Putamen (tissue), 1 donor: ENCODE measurements around the gene TCF25.
A peak's percentile ranks its signal among the peaks of the same experiment; 100 is the strongest.
"Not testable (repeated sequence)": the region's sequence is repeated elsewhere in the genome, so short reads cannot be mapped to it uniquely, and the experiment has no call there.

Experiments
- DNase-seq: peaks from one replicate; pipeline ENCODE4 v3.0.0-alpha.2; 2016; ENCODE audit warnings: low spot score

The TCF25 gene

DNA sequence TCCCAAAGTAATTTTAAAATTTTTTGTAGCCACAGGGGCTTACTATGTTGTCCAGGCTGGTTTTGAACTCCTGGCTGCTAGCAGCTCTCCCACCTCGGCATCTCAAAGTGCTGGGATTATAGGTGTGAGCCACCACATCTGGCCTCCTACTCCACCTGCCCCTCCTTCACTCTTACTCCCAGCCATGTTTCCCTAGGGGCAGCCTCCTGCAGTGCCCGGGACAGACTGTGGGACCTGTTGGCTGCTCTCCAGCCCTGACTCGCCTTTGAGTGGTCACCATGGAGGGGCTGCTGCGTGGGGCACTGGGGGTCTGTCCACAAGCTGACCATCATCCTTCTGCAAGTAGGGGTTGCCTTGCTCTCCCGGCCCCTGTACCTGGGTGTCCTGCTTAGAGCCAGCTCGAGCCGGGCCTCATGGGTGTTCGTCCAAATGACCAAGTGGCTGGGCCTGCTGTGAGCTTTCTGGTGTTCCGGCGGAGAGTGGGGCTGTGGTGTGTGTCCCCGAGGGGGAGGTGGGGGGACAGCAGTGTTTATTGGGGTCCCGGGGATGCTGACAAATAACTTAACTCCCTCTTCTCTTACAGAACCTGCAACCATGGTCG lies 28.6 kb upstream of the TCF25 start:
- no peak for DNase-seq

DNA sequence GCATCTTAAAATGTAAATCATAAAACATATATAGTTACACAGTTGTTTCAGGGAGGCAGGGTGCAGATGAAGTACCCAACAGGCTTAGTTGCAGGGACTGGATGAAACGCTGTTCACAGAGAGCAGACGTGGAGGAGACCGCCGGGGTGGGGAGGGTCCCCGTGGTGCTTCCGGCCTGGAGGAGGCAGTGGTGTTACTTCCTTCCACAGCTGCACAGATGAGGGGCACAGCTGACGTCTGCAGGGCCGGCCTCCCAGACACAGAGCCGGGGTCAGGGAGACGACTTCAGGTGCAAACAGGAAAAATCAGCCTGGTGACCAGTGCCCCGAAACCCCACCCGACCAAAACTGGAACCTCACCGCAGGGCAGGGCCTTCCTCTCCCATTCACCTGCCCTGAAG lies 28.0 kb upstream of the TCF25 start:
- no peak for DNase-seq

DNA sequence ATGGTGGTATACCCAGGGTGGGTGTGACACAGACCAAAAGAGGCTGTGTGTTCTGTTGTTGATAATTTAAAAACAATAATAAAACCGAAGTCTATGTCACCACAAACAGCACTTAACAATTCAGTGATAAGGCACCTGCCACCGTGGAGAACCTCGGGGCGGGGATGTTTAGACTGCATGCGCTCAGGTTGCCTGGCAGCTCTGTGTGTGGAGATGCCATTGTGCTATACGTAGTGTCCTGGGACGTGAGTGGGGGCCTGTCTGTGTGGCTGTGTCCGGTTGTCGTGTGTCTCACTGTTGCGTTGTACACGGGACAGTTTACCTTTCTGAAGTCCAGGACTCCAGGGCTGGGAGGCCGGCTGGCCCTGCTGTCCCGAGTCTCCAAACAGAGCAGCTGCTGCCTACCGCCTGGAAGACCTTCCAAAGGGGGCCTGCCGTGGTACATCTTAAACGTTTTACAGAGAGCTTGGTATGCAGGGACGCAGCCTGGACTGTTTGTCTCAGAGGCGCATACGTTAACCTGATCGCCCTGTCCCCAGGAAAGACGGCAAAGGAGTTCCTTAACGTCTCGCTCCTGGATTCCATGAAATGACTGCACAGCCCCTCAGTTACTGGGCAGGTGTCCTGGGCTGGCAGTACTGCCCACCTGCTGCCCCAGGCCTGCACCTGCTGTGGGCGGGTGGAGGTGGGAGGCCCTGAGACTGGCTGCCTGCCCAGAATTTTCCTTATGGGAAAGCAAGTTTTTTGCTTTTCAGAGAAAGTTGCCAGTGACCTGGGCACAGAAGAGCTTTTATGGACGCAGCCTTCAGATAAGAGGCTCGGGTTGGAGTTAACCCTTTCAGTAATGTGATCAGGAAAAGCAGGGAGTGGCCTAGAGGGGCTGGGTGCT lies 26.1 kb upstream of the TCF25 start:
- no peak for DNase-seq

DNA sequence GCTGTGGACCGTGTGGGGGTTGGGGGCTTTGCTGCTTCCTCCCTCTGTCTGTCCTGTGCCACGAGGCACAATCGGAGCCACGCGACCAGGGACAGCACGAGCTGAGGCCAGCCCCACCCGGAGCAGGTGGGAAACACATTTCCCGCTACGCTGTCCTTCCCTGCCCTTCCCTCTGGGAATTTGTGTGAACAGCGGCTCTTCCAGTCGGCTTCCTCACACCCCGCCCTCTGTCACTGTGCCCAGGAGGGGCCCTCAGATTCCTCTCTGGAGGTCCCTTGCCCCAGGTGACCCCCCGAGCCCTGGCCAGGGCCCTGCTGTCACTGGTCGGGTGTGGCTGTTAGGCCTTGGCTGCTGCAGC lies 25.5 kb upstream of the TCF25 start:
- no peak for DNase-seq

DNA sequence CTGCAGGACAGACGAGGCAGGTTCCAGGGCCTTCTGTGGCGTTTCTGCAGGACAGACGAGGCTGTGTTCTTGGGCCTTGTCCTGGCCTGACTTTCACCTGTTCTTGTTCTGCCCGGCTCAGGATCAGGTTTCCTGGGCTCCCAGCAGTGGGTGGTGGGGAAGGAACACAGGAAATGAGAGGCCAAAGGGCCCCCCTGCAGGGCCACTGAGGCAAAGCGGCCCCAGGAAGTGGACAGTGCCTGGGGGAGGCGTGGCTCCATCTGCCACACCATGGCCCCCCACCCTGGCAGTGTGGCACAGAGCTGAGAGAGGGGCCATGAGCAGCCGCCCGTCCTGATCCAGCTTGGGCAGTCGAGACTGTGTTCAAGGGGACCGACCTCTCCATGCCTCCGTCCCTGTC lies 24.4 kb upstream of the TCF25 start:
- no peak for DNase-seq

DNA sequence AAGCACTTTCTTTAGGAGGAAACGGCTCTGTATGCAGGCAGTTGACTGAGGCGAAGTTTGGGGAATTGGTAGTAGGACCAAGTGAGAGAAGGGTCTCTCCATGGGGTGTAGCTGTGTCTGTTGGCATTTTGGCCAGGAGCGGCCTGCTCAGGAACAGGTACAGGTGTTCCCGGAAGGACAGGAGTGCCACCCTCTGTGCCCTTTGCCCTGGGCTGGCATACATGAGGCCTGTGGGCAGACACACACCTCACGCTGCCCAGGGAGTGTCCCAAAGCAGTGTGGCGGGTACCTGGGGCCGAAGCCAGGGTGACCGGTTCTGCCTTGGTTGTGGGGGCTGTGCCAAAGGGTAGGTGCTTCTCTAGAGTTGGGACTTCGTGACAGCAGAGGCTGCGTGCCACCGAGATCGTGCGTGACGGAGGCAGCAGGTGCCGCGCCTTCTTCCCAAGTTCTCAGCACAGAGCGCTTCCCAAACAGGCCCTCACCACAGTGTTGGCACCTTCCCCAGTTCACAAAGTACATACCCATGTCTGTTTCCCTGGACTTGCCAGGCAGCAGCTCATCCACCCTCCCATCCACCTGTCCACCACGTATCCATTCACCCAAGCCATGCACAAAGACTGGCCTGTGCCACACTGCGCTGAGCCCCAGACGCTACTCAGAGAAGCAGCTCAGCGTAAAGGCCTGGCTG lies 19.9 kb upstream of the TCF25 start:
- no peak for DNase-seq

DNA sequence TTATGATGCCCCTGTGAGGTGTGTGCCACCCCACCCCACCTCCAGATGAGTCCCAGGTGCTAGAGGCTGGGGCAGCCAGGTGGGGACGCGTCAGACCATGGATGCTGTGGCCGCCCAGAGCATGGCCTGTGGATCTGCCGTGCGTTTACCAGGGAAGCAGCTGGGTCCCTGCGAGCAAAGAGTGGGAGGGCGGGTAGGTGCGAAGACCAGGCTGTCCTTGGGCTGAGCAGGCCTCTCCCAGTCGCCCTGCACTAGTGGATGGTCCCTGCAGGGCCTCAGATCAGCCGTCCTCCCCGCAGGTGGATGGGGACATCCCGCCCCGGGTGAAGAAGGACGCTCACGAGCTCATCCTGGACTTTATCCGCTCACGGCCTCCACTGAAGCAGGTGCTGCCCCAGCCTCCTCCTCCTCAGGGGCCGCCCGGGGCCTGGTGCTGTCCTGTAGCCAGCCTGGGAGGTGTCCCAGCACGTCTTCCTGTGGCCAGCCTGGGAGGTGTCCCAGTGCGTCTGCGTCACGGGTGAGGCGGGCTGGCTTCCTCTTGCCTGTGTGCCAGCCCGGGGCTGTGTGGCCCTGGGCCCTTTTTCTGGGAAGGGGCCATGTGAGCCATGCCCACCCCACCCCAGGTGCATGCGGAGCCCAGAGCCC lies 18.0 kb upstream of the TCF25 start:
- DNase-seq, result no peak

DNA sequence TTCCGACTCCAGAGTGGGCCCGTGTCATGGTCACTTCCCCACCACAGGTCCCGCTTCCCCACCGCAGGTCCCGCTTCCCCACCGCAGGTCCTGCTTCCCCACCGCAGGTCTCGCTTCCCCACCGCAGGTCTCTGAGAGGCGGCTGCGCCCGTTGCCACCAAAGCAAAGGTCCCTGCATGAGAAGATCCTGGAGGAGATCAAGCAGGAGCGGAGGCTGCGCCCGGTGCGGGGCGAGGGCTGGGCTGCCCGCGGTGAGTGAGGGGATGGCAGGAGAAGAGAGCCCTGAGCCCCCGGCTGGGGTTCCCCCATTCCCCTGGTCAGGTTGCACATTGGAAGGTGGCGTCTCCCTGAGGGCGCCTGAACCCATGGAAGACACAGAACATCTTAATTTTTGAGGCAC lies 17.4 kb upstream of the TCF25 start:
- no peak for DNase-seq

DNA sequence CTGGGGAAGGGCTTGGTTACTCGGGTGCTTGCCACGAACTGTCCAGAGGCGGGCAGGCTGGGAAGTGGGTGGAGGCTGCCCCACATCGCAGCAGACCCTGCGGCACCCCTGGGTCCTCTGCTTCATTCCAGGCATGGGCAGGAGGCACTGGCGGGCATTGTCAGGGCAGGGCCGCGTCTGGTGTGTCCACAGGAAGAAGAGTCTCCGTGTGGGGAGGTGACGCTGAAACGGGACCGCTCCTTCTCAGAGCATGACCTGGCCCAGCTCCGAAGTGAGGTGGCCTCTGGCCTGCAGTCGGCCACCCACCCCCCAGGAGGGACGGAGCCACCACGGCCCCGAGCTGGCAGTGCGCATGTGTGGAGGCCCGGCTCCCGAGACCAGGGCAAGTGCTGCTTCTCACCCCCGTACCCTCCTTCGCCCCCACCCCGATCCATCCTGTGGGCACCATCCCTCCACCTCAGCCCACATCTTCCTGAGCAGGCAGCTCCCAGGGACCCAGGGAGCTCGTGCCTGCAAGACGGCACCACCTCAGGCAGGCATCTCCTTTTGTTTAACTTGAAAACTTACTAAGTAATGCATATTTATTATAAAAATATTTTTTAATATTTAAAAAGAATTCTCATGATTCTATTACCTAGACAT lies 14.3 kb upstream of the TCF25 start:
- no peak for DNase-seq

DNA sequence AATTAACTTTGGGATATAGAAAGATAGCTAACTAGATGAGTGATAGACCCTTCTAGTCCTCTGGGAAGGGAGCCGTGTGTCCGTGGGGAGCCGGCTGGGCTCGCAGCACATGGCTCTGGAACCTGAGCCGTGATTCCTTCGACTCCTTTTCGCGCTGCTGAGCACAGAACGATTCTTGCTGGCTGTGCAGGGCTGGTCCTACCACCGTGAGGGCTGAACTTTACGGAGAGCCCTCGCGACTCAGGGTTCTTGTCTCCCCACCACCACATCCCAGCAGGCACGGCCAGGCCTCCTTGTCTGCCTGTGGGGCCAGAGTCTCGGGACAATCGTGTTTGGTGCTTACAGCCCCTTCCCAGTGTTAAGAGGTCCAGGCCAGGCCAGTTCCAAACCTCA lies 13.8 kb upstream of the TCF25 start:
- DNase-seq, result no peak

DNA sequence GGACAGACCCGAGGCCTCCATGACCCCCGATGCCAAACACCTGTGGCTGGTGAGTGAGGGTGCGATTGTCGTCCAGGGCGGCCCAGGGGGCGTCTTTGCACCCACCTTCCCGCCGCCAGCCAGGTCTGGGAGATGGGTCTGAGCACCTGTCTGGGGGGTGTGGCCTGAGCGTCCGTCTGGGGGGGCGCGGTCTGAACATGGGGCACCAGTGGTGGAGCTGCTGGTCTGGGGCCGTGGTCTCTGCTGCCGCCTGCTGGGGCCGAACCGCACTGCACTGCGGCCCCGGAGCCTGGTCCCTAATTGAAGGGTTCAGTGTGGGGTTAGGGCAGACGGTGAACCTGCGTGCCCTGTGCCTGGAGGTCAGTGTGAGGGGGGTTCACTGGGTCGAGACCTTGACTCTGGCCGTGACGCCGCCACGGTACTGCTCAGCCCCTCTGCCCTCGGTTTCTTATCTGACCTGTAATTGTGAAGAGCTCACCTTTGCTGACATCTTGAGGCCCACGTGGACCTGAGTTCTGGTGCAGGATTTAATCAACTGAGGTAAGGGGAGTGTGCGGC lies 12.6 kb upstream of the TCF25 start:
- no peak for DNase-seq

DNA sequence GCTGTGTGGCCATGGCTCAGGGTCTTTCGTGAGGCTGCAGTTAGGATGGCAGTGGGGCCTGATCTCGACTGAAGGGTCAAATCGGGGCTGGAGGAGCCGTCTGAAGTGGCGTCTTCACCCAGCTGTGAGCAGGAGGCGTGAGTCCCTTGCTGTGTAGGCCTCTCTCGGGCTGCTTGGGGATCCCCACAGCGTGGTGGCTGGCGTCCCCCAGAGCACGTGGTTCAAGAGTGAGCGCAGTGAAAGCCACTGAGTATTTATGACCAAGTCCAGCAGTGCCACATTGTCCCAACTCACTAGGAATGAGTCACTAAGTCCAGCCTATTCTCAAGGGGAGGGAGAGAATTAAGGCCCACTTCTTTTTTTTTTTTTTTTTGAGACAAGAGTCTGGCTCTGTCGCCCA lies 11.7 kb upstream of the TCF25 start:
- no peak for DNase-seq

DNA sequence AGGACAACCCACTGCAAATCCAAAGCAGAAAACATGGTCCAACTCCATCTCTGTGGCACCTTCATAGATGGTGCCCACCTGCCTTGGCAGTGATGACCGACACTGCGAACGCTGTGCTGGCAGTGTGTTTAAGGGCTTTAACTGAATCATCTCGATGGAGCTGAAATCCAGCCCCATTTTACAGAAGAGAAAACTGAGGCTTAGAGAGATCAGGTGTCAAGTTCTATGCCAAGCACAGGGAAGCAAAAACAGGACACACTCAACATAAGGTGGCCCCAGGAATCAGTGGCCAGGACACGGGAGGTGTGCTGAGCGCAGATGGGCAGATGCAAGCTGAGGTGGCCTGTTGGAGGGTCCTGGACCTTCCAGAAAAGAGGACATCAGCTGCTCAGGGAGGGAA lies 10.7 kb upstream of the TCF25 start:
- no peak for DNase-seq

DNA sequence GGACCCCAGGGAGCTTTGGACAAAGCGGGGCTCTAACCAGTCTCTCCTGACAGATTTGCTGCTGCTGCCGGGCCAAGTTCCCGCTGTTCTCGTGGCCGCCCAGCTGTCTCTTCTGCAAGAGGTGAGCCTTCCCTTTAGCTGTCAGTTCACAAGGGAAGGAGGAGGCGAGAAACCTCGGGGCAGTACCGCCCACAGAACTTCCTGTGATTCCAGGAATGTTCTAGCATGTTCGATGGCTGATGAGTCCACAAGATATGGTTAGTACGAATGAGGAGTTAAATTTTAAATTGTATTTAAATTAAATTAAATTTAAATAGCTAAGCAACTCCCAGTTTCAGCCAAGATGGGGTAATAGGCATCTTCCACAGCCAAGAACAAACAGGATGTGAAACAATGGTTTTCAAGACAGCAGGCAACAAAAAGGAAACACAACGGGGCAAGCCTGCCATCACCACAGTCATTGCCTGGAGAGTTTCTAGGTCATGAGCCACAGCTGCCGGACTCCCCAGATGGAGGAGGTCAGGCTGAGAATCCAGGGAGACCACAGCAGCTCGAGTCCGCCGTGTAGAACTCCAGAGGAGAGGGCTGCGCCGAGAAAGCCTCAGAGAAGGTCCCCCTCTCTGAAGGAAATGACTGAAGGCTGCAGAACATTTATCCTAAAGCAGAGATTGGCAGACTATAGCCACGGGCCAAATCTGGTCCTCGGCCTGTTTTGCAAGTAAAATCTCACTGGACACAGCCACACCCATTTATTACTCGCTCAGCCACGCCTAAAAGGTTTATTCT lies 9.5 kb upstream of the TCF25 start:
- DNase-seq, result no peak

DNA sequence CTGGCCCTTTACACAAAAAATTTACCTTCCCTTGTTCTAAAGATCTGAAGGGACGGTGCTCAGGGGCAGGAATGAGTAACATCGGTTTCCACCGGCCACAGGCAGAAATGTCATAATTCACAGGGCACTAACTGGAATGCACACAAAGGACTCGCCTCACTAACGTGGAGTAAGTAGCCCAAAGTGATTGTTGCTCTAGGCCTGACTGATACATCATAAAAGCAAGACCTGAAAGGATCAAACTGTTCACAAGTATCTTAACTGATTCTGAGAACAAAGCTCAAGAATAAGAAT lies 8.9 kb upstream of the TCF25 start:
- DNase-seq, result no peak

DNA sequence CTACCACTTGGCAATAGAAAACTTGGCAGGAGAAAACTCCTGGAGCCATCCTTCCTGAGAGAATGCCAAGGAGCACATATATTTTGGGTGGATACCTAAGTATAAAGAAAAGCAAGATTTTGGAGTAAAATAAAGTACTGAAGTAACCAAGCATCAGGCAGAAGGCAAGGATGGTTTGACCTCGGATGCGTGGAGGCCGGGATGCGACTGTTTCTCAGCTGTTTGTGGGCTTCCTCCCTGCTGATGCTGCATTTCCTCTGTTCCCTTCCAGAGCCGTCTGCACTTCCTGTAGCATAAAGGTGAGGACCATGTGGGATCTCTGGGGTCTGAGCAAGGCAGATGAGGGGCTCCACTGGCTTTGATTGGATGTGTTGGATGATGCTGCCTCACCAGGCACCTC lies 5.5 kb upstream of the TCF25 start:
- no peak for DNase-seq

DNA sequence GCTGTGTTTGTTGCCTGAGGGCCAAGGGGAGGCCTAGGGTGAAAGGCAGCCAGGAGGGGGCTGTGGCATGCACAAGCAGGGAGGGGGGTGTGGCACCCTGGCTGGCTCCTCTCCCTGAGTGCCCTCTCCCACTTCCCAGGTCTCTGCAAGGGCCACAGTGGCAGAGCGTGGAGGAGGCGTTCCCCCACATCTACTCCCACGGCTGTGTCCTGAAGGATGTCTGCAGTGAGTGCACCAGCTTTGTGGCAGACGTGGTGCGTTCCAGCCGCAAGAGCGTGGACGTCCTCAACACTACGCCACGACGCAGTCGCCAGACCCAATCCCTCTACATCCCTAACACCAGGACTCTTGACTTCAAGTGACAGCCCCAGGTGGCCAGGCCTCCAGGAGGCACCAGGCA lies 3.5 kb upstream of the TCF25 start:
- no peak for DNase-seq

DNA sequence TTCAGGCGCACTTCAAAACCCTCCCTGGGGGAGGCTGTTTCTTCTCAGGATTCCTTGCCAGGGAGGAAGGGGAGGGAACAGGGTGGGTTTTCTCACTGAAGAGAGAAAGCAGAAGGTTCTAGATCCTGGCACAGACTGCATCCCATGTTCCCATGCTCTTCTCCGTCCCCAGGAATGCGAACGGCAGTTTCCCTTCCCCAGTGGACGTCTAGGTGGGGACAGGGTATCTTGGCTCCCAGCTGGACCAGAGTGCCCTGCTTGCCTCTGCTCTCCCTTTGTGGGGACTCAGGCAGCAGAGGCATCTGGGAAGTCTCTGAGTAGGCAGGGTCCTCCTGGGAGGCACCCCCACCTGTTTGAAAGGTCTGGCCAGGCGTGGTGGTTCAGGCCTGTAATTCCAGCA lies 3.0 kb upstream of the TCF25 start:
- DNase-seq, result no peak

DNA sequence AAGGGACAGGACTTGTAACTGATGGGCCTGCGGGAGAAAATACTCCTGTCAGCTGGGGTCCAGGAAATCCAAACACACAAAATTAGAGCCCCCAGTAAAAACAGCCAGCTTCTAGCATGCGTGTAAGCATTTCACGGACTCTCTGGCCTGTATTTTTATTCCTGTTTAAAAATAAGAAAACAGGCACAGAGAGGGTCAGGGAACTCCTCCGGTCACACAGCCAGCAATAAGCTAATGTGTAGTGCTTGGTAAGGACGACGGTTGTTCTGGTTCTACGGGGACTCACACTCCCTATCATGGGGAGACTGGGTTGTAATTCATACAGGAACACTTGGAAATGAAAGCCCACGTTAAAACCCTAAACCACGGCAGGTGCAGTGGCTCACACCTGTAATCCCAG lies 1.5 kb upstream of the TCF25 start:
- no peak for DNase-seq

DNA sequence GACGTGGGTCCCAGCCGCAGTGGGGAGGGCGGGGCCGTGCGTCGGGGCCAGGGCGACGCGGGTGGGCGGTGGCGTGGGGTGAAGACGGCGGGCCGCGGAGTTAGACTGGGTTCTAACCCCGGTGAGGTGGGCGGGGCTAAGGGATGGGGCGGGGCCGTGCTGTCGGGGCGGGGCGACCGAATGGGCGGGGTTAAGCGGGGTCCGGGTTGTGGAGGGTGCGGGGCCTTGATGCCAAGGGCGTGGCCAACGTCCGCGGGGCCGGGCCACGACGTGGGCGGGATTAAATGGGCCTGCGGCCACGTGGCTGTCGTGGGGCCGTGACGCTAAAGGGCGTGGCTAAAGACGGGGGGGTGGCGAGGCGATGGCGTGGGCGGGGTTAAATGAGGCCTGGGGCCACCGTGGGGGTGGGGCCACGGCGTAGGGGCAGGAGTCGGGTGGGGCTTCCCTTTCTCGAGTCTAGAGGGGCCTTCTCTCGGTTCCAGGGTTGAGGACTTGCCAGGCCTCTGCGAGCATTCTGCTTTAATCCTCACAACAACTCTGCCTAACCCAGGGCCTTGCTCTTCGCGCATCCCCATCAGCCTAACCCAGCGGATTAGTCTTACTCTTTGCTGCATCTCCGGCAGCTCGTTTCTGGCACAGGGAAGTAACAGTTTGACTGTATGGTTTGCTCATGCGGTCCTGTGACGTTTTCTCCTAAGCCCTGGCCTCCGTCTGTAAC lies 739 bp downstream of the TCF25 start:
- peak; percentile 95 for DNase-seq

DNA sequence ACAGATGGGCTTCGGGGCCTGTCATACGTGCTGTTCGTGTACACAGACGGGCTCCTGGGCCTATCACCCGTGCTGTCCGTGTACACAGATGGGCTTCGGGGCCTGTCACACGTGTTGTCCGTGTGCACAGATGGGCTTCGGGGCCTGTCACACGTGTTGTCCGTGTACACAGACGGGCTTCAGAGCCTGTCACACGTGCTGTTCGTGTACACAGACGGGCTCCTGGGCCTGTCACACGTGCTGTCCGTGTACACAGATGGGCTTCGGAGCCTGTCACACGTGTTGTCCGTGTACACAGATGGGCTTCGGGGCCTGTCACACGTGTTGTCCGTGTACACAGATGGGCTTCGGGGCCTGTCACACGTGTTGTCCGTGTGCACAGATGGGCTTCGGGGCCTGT lies 5.7 kb downstream of the TCF25 start:
- DNase-seq, result not testable (repeated sequence)
